WTC11 (cell line): Measurements from ENCODE around the gene NEB. TPM values are rescaled to one million over a fixed set of nuclear protein-coding genes. Genes with fewer than 3 reads are reported as not detected.

Experiments used
- ATAC-seq: fragments of 200-7000 bp; cut with Tn5 transposase; 2 replicates; pipeline ENCODE4 v1.10.0; 2021; ENCODE audit warnings: mild to moderate bottlenecking, moderate library complexity
- CTCF ChIA-PET: fragments of 300-600 bp; sonication (Branson Sonifier 250); formaldehyde crosslinking; loops from one replicate; lab custom pipeline; 2021; ENCODE audit warnings: antibody characterized with exemption; lab: Charles Lee
- POLR2A ChIA-PET: fragments of 350-600 bp; sonication (Branson Sonifier 250); formaldehyde crosslinking; loops from one replicate; lab custom pipeline; 2021; ENCODE audit warnings: antibody characterized with exemption; lab: Charles Lee
- DNase-seq: peaks from one replicate; pipeline ENCODE4 v3.0.0; 2021; ENCODE audit warnings: low spot score
- H3K27ac Mint-ChIP-seq: 2 replicates; pipeline ENCODE4 v1.8.0; 2021; ENCODE audit warnings: mixed read lengths
- H3K27me3 Mint-ChIP-seq: 2 replicates; pipeline ENCODE4 v1.8.0; 2021; ENCODE audit warnings: low read depth, mild to moderate bottlenecking, moderate library complexity, mixed read lengths
- H3K36me3 Mint-ChIP-seq: 2 replicates; pipeline ENCODE4 v1.8.0; 2021; ENCODE audit warnings: mixed read lengths
- H3K4me1 Mint-ChIP-seq: 2 replicates; pipeline ENCODE4 v1.8.0; 2022; ENCODE audit warnings: mixed read lengths
- H3K4me3 Mint-ChIP-seq: 2 replicates; pipeline ENCODE4 v1.8.0; 2021; ENCODE audit warnings: mild to moderate bottlenecking, moderate library complexity, mixed read lengths
- H3K9me3 Mint-ChIP-seq: 2 replicates; pipeline ENCODE4 v1.8.0; 2021; ENCODE audit warnings: mixed read lengths
- FOXJ3 ChIP-seq: sonication (generic); formaldehyde crosslinking; IDR thresholded peaks from 2 replicates; pipeline ENCODE4 v1.9.0; 2021; ENCODE audit warnings: missing genetic modification reagents, mild to moderate bottlenecking, borderline replicate concordance
- FOXK1 ChIP-seq: sonication (generic); formaldehyde crosslinking; IDR thresholded peaks from 2 replicates; pipeline ENCODE4 v1.8.0; 2022; ENCODE audit warnings: mild to moderate bottlenecking, moderate library complexity, missing genetic modification reagents
- FOXP1 ChIP-seq: sonication (generic); formaldehyde crosslinking; IDR thresholded peaks from 2 replicates; pipeline ENCODE4 v1.8.0; 2022; ENCODE audit warnings: missing genetic modification reagents, mild to moderate bottlenecking, moderate library complexity, borderline replicate concordance
- GRHL2 ChIP-seq: fragments of 250-450 bp; sonication (Bioruptor Pico); IDR thresholded peaks from 2 replicates; pipeline ENCODE4 v1.8.0; 2022; ENCODE audit warnings: mild to moderate bottlenecking, moderate library complexity; ENCODE audit not compliant: insufficient replicate concordance, severe bottlenecking
- GTF2I ChIP-seq: fragments of 250-450 bp; sonication (Bioruptor Pico); conservative IDR thresholded peaks from 2 replicates; pipeline ENCODE4 v1.4.0; 2021; ENCODE audit warnings: mild to moderate bottlenecking
- IRF2 ChIP-seq: sonication (generic); formaldehyde crosslinking; IDR thresholded peaks from 2 replicates; pipeline ENCODE4 v1.8.0; 2022; ENCODE audit warnings: low read depth, missing genetic modification reagents, borderline replicate concordance
- KAT7 ChIP-seq: sonication (generic); formaldehyde crosslinking; IDR thresholded peaks from 2 replicates; pipeline ENCODE4 v1.8.1; 2023; ENCODE audit warnings: missing genetic modification reagents, mild to moderate bottlenecking, borderline replicate concordance
- TP53 ChIP-seq: sonication (generic); formaldehyde crosslinking; IDR thresholded peaks from 2 replicates; pipeline ENCODE4 v1.8.1; 2023; ENCODE audit warnings: mild to moderate bottlenecking, missing genetic modification reagents
- ZNF263 ChIP-seq: sonication (generic); formaldehyde crosslinking; IDR thresholded peaks from 2 replicates; pipeline ENCODE4 v1.8.1; 2022; ENCODE audit warnings: low read depth, mild to moderate bottlenecking, moderate library complexity, missing genetic modification reagents
- ZNF396 ChIP-seq: fragments of 250-450 bp; sonication (Bioruptor Pico); IDR thresholded peaks from 2 replicates; pipeline ENCODE4 v1.8.0; 2021; ENCODE audit warnings: mild to moderate bottlenecking, moderate library complexity, borderline replicate concordance
- total RNA-seq: library from RNA; stranded (reverse); gene quantifications from 3 replicates; pipeline ENCODE4 v1.2.3, GENCODE V29; 2021
- TF ChIP-seq, protein P1 (sequence below): sonication (generic); formaldehyde crosslinking; IDR thresholded peaks from 2 replicates; pipeline ENCODE4 v1.8.1; 2023; ENCODE audit warnings: mild to moderate bottlenecking, missing genetic modification reagents
- TF ChIP-seq, protein P2 (sequence below): sonication (generic); formaldehyde crosslinking; IDR thresholded peaks from 2 replicates; pipeline ENCODE4 v1.8.0; 2023; ENCODE audit warnings: missing genetic modification reagents
- TF ChIP-seq, protein P3 (sequence below): sonication (generic); formaldehyde crosslinking; IDR thresholded peaks from 2 replicates; pipeline ENCODE4 v1.8.1; 2023; ENCODE audit warnings: mild to moderate bottlenecking, missing genetic modification reagents, borderline replicate concordance
- TF ChIP-seq, protein P4 (sequence below): sonication (generic); formaldehyde crosslinking; IDR thresholded peaks from 2 replicates; pipeline ENCODE4 v1.8.0; 2023; ENCODE audit warnings: missing genetic modification reagents, mild to moderate bottlenecking, borderline replicate concordance
- TF ChIP-seq, protein P5 (sequence below): sonication (generic); formaldehyde crosslinking; IDR thresholded peaks from 2 replicates; pipeline ENCODE4 v1.8.1; 2022; ENCODE audit warnings: mild to moderate bottlenecking, missing genetic modification reagents, moderate library complexity, borderline replicate concordance
- TF ChIP-seq, protein P6 (sequence below): sonication (generic); formaldehyde crosslinking; IDR thresholded peaks from 2 replicates; pipeline ENCODE4 v1.8.1; 2023; ENCODE audit warnings: mild to moderate bottlenecking, missing genetic modification reagents
- TF ChIP-seq, protein P7 (sequence below): sonication (generic); formaldehyde crosslinking; conservative IDR thresholded peaks from 2 replicates; pipeline ENCODE4 v1.8.1; 2023; ENCODE audit warnings: mild to moderate bottlenecking, low read depth, missing genetic modification reagents, moderate library complexity

NEB gene
- total RNA-seq, 1 experiment from 2014 or later: 1.9 TPM

DNA sequence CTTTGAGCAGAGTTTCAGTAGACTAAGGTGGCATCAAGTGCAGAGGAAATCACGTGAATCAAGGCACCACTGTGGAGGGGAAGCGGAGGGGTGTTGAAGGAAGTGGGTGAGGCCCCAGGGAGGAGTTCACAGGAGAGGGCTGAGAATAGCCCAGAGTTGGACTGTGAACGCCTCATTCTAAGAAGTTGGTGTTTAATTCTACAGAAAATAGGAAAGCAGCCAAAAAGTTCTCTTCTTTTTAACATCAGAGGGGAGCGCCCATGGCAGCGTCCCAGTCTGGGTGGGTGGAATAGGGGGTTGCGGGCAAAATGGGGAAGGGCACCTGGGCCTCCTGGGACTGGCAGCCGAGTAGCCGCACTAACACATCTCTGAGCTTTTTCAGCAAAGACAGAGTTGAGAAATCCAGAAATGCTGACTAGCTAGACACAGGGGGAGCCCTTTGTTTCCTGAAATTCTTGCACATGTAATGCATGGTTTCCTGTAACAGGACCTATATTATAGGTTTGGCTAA is 97.0 kb downstream of the NEB start (continued):
- TF ChIP-seq ZNF396 (CRISPR knock-in tag) (no peak), TP53 (CRISPR knock-in tag) (no peak), GRHL2 (no peak), FOXP1 (CRISPR knock-in tag) (no peak)
- TF ChIP-seq, protein P1, sequence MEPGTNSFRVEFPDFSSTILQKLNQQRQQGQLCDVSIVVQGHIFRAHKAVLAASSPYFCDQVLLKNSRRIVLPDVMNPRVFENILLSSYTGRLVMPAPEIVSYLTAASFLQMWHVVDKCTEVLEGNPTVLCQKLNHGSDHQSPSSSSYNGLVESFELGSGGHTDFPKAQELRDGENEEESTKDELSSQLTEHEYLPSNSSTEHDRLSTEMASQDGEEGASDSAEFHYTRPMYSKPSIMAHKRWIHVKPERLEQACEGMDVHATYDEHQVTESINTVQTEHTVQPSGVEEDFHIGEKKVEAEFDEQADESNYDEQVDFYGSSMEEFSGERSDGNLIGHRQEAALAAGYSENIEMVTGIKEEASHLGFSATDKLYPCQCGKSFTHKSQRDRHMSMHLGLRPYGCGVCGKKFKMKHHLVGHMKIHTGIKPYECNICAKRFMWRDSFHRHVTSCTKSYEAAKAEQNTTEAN (CRISPR knock-in tag): no peak

DNA sequence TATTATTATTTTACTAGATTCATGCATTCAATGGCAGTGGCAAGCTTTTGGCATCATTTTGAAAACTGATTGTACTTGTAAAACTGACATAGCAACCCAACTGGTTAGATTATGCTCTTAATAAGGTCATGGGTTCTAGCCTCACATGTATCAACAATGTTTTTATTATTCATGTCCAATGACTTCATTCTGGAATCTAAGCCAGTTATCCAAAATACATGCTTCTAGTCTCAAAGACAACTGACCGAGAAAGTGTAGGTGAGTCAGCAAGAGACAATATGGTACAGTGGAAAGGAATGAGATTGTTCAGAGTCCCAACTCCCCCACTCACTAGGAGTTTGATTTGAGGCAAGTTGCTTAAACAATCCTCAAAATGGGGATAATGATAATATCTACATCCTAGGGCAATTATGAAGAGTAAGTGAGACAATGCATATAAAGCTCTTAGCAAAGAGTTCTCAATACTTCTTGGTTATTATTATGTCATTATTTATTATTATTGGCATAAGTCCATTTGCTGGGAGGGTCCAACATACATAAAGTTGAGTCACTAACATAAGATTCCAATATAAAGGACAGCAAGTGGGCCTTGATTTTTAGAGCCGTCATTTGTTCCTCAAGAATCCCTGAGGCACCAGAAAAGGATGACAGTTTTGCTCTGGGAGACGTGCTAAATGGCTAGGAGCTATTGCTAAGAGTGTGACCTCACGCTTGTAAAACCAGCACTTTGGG is 99.4 kb downstream of the NEB start:
- no peak for TF ChIP-seq FOXK1
- no peak for TF ChIP-seq FOXJ3
- TF ChIP-seq, protein P2, sequence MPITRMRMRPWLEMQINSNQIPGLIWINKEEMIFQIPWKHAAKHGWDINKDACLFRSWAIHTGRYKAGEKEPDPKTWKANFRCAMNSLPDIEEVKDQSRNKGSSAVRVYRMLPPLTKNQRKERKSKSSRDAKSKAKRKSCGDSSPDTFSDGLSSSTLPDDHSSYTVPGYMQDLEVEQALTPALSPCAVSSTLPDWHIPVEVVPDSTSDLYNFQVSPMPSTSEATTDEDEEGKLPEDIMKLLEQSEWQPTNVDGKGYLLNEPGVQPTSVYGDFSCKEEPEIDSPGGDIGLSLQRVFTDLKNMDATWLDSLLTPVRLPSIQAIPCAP: no peak
- TF ChIP-seq, protein P3, sequence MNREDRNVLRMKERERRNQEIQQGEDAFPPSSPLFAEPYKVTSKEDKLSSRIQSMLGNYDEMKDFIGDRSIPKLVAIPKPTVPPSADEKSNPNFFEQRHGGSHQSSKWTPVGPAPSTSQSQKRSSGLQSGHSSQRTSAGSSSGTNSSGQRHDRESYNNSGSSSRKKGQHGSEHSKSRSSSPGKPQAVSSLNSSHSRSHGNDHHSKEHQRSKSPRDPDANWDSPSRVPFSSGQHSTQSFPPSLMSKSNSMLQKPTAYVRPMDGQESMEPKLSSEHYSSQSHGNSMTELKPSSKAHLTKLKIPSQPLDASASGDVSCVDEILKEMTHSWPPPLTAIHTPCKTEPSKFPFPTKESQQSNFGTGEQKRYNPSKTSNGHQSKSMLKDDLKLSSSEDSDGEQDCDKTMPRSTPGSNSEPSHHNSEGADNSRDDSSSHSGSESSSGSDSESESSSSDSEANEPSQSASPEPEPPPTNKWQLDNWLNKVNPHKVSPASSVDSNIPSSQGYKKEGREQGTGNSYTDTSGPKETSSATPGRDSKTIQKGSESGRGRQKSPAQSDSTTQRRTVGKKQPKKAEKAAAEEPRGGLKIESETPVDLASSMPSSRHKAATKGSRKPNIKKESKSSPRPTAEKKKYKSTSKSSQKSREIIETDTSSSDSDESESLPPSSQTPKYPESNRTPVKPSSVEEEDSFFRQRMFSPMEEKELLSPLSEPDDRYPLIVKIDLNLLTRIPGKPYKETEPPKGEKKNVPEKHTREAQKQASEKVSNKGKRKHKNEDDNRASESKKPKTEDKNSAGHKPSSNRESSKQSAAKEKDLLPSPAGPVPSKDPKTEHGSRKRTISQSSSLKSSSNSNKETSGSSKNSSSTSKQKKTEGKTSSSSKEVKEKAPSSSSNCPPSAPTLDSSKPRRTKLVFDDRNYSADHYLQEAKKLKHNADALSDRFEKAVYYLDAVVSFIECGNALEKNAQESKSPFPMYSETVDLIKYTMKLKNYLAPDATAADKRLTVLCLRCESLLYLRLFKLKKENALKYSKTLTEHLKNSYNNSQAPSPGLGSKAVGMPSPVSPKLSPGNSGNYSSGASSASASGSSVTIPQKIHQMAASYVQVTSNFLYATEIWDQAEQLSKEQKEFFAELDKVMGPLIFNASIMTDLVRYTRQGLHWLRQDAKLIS (CRISPR knock-in tag): no peak
- TF ChIP-seq IRF2: no peak
- TF ChIP-seq ZNF263 (CRISPR knock-in tag): no peak
- TF ChIP-seq, protein P4, sequence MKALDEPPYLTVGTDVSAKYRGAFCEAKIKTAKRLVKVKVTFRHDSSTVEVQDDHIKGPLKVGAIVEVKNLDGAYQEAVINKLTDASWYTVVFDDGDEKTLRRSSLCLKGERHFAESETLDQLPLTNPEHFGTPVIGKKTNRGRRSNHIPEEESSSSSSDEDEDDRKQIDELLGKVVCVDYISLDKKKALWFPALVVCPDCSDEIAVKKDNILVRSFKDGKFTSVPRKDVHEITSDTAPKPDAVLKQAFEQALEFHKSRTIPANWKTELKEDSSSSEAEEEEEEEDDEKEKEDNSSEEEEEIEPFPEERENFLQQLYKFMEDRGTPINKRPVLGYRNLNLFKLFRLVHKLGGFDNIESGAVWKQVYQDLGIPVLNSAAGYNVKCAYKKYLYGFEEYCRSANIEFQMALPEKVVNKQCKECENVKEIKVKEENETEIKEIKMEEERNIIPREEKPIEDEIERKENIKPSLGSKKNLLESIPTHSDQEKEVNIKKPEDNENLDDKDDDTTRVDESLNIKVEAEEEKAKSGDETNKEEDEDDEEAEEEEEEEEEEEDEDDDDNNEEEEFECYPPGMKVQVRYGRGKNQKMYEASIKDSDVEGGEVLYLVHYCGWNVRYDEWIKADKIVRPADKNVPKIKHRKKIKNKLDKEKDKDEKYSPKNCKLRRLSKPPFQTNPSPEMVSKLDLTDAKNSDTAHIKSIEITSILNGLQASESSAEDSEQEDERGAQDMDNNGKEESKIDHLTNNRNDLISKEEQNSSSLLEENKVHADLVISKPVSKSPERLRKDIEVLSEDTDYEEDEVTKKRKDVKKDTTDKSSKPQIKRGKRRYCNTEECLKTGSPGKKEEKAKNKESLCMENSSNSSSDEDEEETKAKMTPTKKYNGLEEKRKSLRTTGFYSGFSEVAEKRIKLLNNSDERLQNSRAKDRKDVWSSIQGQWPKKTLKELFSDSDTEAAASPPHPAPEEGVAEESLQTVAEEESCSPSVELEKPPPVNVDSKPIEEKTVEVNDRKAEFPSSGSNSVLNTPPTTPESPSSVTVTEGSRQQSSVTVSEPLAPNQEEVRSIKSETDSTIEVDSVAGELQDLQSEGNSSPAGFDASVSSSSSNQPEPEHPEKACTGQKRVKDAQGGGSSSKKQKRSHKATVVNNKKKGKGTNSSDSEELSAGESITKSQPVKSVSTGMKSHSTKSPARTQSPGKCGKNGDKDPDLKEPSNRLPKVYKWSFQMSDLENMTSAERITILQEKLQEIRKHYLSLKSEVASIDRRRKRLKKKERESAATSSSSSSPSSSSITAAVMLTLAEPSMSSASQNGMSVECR: no peak
- TF ChIP-seq, protein P5, sequence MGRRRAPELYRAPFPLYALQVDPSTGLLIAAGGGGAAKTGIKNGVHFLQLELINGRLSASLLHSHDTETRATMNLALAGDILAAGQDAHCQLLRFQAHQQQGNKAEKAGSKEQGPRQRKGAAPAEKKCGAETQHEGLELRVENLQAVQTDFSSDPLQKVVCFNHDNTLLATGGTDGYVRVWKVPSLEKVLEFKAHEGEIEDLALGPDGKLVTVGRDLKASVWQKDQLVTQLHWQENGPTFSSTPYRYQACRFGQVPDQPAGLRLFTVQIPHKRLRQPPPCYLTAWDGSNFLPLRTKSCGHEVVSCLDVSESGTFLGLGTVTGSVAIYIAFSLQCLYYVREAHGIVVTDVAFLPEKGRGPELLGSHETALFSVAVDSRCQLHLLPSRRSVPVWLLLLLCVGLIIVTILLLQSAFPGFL (CRISPR knock-in tag): no peak
- TF ChIP-seq, protein P6, sequence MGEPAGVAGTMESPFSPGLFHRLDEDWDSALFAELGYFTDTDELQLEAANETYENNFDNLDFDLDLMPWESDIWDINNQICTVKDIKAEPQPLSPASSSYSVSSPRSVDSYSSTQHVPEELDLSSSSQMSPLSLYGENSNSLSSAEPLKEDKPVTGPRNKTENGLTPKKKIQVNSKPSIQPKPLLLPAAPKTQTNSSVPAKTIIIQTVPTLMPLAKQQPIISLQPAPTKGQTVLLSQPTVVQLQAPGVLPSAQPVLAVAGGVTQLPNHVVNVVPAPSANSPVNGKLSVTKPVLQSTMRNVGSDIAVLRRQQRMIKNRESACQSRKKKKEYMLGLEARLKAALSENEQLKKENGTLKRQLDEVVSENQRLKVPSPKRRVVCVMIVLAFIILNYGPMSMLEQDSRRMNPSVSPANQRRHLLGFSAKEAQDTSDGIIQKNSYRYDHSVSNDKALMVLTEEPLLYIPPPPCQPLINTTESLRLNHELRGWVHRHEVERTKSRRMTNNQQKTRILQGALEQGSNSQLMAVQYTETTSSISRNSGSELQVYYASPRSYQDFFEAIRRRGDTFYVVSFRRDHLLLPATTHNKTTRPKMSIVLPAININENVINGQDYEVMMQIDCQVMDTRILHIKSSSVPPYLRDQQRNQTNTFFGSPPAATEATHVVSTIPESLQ (CRISPR knock-in tag): no peak
- TF ChIP-seq ZNF396 (CRISPR knock-in tag): no peak
- no peak for TF ChIP-seq GTF2I (CRISPR knock-in tag)
- TF ChIP-seq, protein P7, sequence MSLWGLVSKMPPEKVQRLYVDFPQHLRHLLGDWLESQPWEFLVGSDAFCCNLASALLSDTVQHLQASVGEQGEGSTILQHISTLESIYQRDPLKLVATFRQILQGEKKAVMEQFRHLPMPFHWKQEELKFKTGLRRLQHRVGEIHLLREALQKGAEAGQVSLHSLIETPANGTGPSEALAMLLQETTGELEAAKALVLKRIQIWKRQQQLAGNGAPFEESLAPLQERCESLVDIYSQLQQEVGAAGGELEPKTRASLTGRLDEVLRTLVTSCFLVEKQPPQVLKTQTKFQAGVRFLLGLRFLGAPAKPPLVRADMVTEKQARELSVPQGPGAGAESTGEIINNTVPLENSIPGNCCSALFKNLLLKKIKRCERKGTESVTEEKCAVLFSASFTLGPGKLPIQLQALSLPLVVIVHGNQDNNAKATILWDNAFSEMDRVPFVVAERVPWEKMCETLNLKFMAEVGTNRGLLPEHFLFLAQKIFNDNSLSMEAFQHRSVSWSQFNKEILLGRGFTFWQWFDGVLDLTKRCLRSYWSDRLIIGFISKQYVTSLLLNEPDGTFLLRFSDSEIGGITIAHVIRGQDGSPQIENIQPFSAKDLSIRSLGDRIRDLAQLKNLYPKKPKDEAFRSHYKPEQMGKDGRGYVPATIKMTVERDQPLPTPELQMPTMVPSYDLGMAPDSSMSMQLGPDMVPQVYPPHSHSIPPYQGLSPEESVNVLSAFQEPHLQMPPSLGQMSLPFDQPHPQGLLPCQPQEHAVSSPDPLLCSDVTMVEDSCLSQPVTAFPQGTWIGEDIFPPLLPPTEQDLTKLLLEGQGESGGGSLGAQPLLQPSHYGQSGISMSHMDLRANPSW (CRISPR knock-in tag): no peak
- TF ChIP-seq KAT7 (CRISPR knock-in tag): no peak
- H3K4me3 Mint-ChIP-seq: no peak overlapping the region
- DNase-seq (no peak), ATAC-seq (no peak)
- H3K27ac Mint-ChIP-seq: no peak overlapping the region
- H3K27me3 Mint-ChIP-seq: no peaks in the 10 kb centered on the region
- H3K4me1 Mint-ChIP-seq: no peaks in the 10 kb centered on the region
- peaks cover 3% of the 10 kb centered on the region for H3K36me3 Mint-ChIP-seq
- H3K9me3 Mint-ChIP-seq: peaks cover 12% of the 10 kb centered on the region
- ChIA-PET CTCF (no interaction called here), POLR2A (no interaction called here)
